SKM-1 (cell line): Measurements from ENCODE around the gene EME2.

Experiments
- DNase-seq: peaks from one replicate; lab custom pipeline; 2025; ENCODE audit not compliant: unreplicated experiment; lab: John Stamatoyannopoulos, UW

Gene EME2

DNA sequence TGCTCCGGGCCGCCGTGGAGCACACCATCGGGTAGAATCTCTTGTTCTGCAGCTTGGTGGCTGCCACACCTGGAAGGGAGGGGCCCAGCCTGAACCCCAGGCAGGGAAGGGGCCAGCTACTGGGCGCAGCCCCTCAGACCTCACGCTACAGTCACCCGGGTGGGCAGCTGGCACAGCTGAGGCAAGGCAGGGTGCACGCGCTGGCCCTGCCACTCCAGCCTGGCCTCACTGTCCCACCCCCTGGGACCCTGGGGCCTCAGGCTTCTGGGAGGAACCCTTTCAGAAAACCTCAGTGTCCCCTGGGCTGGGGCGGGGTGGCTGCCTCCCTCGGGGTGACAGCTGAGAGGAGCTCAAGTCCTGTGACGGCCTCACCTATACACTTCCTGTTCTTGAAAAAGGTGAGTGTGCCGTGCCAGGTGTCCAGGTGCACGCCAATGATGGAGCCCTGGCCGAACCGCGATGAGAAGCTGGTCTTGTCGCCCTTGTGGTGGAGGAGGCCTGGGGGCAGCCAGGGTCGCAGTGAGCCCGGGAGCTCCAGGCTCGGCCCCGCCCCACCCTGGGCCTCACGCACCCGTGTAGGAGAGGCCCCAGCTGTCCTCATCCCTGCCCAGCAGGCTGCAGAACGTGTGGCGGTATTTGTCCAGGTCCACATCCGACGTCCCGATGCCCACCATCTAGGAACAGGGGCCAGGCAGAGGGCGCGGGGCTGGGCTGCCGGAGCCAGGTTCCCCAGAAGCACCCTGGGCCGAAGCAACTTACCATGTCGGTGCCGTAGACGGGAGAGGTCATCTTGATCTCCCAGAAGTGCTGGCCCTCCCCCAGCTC lies 5.0 kb downstream of the EME2 start:
- DNase-seq, result no peak

- DNase-seq, result no peak
Observed at GRCh38 chr16:1778200-1779179, 5.9 kb downstream of the EME2 start.

- DNase-seq, result no peak
Observed at GRCh38 chr16:1779234-1779701, 6.7 kb downstream of the EME2 start.

DNA sequence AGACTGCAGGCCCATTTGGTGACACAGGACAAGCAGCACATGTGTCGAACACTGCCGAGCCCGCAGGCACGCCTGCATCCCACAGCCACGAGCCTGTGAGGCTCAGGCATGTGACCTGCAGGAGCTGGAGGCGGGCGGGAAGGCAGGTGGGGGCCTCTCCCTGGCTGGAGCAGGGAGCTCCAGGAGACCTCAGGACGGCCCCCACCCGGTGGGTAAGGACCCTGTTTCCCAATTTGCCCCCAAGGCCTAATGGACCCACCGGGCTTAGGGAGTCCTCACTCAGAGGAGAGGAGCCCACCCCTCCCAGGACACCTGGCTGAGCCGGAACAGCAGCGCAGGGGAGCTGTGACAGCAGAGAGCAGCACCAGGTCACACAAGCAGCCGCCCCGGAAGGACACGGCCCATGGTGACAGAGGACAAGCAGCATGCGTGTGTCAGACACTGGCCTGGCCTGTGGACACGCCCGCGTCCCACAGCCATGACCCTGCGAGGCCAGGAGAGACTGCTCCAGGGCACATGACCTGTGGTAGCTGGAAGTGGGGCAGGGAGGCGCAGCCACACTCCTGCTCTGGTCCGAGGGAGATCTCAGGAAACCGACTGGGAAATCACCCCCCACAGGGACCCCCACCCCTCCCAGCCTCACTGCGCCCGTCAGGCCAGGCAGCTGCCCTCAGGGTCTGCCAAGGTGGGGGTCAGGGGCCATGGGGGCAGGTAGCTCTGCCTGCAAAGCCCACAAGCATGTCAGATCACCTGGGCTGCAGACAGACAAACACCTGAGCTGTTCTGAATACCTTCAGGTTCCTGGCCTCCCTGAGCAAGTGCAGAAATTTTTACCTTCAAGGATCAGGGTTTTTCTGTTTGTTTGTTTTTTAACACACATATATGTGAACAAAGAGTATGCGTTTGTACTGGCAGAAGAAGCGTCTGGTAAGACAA lies 7.4 kb downstream of the EME2 start:
- DNase-seq, result no peak

- no peak for DNase-seq
Observed at GRCh38 chr16:1780677-1781072, 8.1 kb downstream of the EME2 start.

GRCh38 chr16:1781254-1781653 lies 8.6 kb downstream of the EME2 start:
- DNase-seq, result no peak

DNA sequence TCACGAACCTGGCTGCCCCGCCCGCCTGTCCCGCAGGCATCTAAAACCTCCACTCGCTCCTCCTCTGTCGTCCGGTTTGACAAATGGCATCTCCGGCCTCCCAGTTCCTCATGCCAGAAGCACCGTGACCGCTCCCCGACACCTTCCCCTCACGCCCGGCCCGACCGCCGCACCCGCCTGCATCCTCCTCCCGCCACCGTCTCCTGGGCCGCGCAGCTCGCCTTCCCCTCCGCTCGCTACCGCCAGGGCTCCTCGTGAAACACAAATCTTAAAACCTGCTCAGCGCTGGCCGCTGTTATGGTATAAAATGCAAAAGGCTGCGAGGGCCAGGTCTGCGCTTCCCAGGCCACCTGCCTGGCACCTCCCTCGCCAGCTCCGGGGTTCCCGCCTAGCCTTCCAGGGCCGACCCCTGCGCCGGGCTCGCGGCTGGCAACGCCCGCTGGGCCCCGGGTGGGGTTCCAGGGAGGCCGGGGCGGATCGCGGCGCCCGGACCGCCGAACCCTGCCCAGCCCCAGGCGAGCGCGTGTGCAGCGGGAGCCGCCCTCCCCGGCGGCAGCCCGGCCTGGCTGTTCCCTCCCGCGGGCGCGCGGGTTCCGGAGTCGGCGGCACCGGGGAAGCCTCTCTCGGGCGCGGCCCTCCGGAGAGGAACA lies 9.3 kb downstream of the EME2 start:
- DNase-seq, result no peak

DNA sequence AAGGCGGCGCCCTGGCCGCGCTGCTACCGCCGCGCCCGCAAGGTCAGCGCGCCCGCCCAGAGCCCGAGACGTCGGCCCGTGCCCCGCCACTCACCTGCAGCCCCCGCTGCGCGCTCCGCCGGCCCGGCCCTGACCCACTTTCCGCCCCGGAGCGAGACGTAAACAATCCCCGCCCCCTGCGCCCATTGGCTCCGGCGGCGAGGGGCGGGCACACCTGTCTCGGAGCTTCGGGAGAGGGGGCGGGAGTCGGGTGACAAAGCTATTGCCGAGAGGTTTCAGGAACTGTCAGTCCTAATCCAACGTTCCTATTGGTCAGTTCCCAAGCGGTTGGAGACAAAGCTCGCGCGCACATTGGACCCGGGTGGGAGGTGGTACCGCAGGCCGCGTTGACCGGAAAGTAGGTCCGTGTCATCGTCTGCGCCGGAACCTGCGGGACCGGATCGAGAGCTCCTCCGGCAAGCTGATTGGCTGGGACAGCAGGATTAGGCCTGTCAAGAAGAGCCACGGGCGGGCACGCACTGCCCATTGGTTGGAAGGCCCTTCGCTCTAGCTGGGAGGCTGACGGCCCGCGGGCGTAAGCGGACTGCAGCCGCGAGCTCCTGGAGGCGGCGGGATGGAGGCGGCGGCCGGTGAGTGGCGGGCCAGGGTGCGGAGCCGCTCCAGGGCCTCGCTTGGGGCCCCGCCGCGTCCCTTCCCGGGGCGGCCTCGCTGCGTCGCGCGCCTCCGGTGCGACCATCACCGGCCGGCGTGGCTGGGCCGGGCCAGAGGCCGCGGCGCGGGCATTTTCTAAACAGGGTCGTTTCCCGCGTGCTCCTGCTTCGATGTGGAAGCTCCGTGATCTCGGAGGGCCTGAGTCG lies 10.0 kb downstream of the EME2 start, which contains the start of the genes NUBP2 and SPSB3:
NUBP2 (plus strand) TSS at position 553 of the 857 bp plus-strand sequence; CDS start at position 614, 61 bp downstream.
SPSB3 (minus strand) TSS at position 164 of the 857 bp plus-strand sequence. CDS start 1,088 bp downstream, outside the sequence.
- peak; percentile 99 for DNase-seq

DNA sequence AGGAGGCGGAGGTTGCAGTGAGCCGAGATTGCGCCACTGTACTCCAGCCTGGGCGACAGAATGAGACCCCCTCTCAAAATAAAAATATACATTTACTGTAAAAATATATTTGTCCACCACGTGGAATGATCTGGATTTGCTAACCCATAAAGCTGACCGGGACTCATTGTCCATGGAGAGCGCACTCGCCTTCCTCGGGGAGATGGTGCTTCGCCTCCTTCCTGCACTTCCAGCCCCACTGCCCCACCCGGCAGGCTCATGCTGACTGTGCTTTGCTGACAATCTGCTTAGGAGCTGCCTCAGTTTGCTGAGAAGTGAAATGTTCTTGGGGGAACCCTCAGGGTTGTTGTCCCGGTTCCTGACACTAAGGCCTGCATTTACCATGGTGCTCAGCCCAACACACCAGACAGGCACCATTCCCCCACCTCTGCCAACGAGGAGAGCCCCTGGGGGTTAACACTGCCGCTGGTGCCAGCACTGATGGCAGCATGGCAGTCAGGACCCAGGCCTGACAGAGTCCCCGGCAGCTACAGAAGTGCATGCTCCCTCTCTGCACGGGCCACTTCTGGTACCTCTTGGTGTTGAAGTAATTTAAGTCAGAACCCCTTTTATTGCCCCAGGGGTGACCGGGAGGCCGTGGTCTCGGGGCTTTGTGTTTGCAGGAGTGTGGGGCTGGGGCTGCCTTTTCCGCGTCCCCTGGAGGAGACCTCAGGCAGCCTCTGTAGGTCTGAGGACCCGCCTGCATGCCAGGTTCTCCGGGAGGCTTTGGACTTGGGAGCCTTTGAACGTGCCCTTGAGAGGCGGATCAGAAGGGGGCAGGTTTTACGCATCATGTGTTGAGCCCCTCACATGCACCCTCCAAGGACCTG lies 12.6 kb downstream of the EME2 start:
- no peak for DNase-seq

GRCh38 chr16:1785846-1786170 lies 13.2 kb downstream of the EME2 start:
- DNase-seq, result no peak

- DNase-seq, result no peak
Observed at GRCh38 chr16:1786242-1787055, 13.8 kb downstream of the EME2 start.

DNA sequence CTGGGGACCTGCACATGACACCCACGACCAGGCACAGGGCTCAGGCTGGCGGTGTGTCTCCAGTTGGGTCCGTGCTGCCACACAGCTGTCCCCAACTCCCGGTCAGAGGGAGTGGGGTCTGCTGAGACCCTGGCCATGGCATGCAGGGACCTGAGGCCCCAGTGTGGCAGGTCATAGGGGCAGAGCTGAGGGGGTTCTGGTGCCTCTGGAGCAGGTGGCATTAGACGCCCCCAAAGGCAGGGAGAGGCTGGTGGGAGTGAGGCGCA lies 14.4 kb downstream of the EME2 start:
- DNase-seq, result no peak

- no peak for DNase-seq
Observed at GRCh38 chr16:1787322-1788094, 14.9 kb downstream of the EME2 start.

DNA sequence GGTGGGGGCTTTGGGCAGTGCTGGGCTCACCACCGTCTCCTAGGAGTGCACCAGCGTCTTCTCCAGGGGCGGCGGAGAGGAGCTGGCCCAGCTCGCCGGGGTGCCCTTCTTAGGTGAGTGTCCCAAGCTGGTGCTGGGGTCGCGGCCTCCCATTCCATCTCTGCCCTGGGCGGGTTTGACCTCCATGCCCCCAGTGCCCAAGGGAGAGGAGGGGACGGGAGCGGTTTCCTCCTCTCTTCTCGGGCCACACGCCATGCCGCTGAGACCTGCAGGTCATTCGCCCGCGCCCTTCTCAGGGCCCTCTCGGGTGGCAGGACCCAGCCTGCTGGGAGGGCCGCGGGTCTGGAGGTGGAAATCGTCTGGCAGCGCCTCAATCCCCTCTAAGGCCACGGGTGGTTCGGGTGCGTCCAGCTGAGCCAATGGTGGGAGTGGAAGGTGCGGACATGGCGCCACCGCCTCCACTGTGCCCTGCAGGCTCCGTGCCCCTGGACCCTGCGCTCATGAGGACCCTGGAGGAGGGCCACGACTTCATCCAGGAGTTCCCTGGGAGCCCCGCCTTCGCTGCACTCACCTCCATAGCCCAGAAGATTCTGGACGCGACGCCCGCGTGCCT lies 15.6 kb downstream of the EME2 start:
- DNase-seq, result no peak

DNA sequence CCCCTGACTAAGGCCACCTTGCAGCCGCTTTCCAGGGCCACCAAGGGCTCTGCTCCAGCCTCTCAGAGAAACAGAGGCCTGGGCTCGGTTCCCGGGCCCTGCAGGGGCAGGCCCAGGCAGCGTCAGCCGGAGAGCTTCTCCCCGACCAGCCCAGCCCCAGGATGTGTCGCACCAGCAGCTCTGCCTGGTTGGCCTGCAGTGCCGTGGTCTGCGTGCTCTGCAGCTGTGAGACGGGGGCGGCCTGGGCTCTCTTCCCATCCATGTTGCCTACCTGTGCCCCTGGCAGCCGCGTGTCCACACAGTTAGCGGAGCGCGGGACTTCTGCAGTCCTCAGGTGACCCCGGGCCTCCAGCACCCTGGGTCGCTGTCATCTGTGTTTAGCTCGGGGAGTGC lies 16.1 kb downstream of the EME2 start:
- no peak for DNase-seq

DNA sequence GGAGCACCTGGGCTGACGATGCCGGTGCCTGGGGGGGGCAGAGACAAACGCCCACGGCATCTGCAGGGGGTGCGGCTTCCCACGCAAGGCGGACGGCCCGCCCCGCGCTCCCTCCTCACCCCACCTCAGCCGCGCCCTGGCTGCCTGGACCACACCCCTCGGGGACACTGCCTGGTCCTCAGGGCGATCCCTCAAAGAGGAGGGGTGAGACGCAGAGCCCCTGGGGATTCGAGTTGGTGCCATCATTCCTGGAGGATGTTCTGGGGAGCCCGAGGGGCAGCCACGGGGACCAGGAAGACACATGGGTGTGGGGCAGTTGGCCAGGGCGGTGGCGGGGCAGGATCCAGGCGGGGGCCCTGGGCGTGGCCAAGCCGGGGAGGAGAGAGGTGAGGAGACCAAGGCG lies 17.0 kb downstream of the EME2 start:
- DNase-seq, result no peak

- DNase-seq, result no peak
Observed at GRCh38 chr16:1790261-1790610, 17.6 kb downstream of the EME2 start.
